GM21447 (cell line): ENCODE measurements around the gene CAGE1.
"Not testable (repeated sequence)": the region's sequence is repeated elsewhere in the genome, so short reads cannot be mapped to it uniquely, and the experiment has no call there.

Source experiments
- ATAC-seq: cut with Tn5 transposase; IDR thresholded peaks from one replicate; pipeline ENCODE4 v1.9.1; 2021; ENCODE audit not compliant: unreplicated experiment

CAGE1 gene

GRCh38 chr6:7410851-7411250 is 21.3 kb upstream of the CAGE1 start:
- no peak for ATAC-seq

GRCh38 chr6:7409740-7410139 is 20.2 kb upstream of the CAGE1 start:
- ATAC-seq, result no peak

GRCh38 chr6:7406743-7407142 is 17.2 kb upstream of the CAGE1 start:
- ATAC-seq, result no peak

- ATAC-seq, result no peak
Observed at GRCh38 chr6:7404546-7404945, 15.0 kb upstream of the CAGE1 start.

GRCh38 chr6:7402716-7403115 is 13.2 kb upstream of the CAGE1 start:
- no peak for ATAC-seq

- no peak for ATAC-seq
Observed at GRCh38 chr6:7401075-7401474, 11.5 kb upstream of the CAGE1 start.

GRCh38 chr6:7392402-7392801 is 2.9 kb upstream of the CAGE1 start:
- ATAC-seq, result no peak

- no peak for ATAC-seq
Observed at GRCh38 chr6:7391151-7391550, 1.6 kb upstream of the CAGE1 start.

GRCh38 chr6:7390226-7390878 is 810 bp upstream of the CAGE1 start:
- ATAC-seq, result peak; percentile 10

GRCh38 chr6:7389162-7389450 is 436 bp downstream of the CAGE1 start:
- ATAC-seq, result no peak

- ATAC-seq, result no peak
Observed at GRCh38 chr6:7381092-7381491, 8.4 kb downstream of the CAGE1 start.

- no peak for ATAC-seq
Observed at GRCh38 chr6:7378740-7379139, 10.8 kb downstream of the CAGE1 start.

- no peak for ATAC-seq
Observed at GRCh38 chr6:7377961-7378360, 11.6 kb downstream of the CAGE1 start.

- ATAC-seq, result no peak
Observed at GRCh38 chr6:7373739-7374138, 15.8 kb downstream of the CAGE1 start.

GRCh38 chr6:7367408-7367807 is 22.1 kb downstream of the CAGE1 start:
- no peak for ATAC-seq

- not testable (repeated sequence) for ATAC-seq
Observed at GRCh38 chr6:7351916-7352315, 37.6 kb downstream of the CAGE1 start.

- not testable (repeated sequence) for ATAC-seq
Observed at GRCh38 chr6:7350591-7350990, 39.0 kb downstream of the CAGE1 start.

- not testable (repeated sequence) for ATAC-seq
Observed at GRCh38 chr6:7347551-7347997, 42.0 kb downstream of the CAGE1 start.

- ATAC-seq, result not testable (repeated sequence)
Observed at GRCh38 chr6:7344773-7345450, 44.6 kb downstream of the CAGE1 start.

GRCh38 chr6:7343546-7344475 is 45.7 kb downstream of the CAGE1 start:
- ATAC-seq, result no peak

- ATAC-seq, result peak; percentile 93
Observed at GRCh38 chr6:7341989-7342742, 47.4 kb downstream of the CAGE1 start.
